SK-N-SH (cell line): ENCODE measurements around the gene LHPP.
"Not testable (repeated sequence)": the region's sequence is repeated elsewhere in the genome, so short reads cannot be mapped to it uniquely, and the experiment has no call there.

Experiments
- POLR2AphosphoS5 ChIP-seq: IDR thresholded peaks from 2 replicates; pipeline ENCODE4 v1.6.1; 2012; ENCODE audit warnings: low read depth, low read length
- RFX5 ChIP-seq: IDR thresholded peaks from 2 replicates; pipeline ENCODE4 v1.6.1; 2012; ENCODE audit warnings: mild to moderate bottlenecking, improper control_type of control experiment, low read length
- SIN3A ChIP-seq: IDR thresholded peaks from 2 replicates; pipeline ENCODE4 v1.6.1; 2012; ENCODE audit warnings: low read depth, mild to moderate bottlenecking, low read length, moderate library complexity, borderline replicate concordance
- TF ChIP-seq, protein P1 (sequence below): fragments of 200-600 bp; sonication (generic); IDR thresholded peaks from 2 replicates; pipeline ENCODE4 v1.6.1; 2017; ENCODE audit warnings: antibody characterized with exemption, mild to moderate bottlenecking, moderate library complexity

DNA sequence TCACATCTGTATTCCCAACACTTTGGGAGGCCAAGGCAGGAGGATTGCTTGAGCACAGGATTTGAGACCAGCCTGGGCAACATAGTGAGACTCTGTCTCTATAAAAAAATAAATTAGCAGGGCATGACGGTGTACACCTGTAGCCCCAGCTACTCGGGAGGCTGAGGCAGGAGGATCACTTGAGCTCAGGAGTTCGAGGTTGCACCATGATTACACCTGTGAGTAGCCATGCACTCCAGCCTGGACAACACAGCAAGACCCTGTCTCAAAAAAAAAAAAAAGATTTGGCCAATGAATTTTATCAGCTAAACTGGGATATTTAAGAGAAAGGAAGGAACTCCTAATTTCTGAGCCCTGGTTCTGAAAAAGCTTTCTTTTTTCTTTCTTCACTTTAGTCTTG is 87.5 kb downstream of the LHPP start:
- not testable (repeated sequence) for TF ChIP-seq SIN3A, RFX5, POLR2AphosphoS5
- TF ChIP-seq, protein P1, sequence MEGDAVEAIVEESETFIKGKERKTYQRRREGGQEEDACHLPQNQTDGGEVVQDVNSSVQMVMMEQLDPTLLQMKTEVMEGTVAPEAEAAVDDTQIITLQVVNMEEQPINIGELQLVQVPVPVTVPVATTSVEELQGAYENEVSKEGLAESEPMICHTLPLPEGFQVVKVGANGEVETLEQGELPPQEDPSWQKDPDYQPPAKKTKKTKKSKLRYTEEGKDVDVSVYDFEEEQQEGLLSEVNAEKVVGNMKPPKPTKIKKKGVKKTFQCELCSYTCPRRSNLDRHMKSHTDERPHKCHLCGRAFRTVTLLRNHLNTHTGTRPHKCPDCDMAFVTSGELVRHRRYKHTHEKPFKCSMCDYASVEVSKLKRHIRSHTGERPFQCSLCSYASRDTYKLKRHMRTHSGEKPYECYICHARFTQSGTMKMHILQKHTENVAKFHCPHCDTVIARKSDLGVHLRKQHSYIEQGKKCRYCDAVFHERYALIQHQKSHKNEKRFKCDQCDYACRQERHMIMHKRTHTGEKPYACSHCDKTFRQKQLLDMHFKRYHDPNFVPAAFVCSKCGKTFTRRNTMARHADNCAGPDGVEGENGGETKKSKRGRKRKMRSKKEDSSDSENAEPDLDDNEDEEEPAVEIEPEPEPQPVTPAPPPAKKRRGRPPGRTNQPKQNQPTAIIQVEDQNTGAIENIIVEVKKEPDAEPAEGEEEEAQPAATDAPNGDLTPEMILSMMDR, result not testable (repeated sequence)
